Cardiac septum (tissue), 1 donor: ENCODE results near the gene CARD14. TPM values are rescaled to one million over a fixed set of nuclear protein-coding genes. Genes with fewer than 3 reads are reported as not detected.

Experiments
- total RNA-seq: library from RNA; stranded (reverse); fragmentation: NEBNext Ultra II Directional; extraction: Animal tissue kit (Norgen Biotek cat#: 25700); gene quantifications from one replicate; pipeline ENCODE4 v1.2.1, GENCODE V29; 2021
- donor health status: DM: no; HTN: no; CAD: no.

The CARD14 gene
- total RNA-seq, 1 donor from 2014 or later, result not detected

Other genes starting within 250 kb of the CARD14 start
- 17.1 TPM for gene TBC1D16, start 134.2 kb upstream of the CARD14 start, total RNA-seq
- 9.0 TPM for gene CCDC40, start 133.4 kb upstream of the CARD14 start, total RNA-seq
- 47.0 TPM for gene GAA, start 68.4 kb upstream of the CARD14 start, total RNA-seq
- gene EIF4A3, start 22.9 kb upstream of the CARD14 start, total RNA-seq, result 40.9 TPM
- 21.4 TPM for gene SGSH, start 50.3 kb downstream of the CARD14 start, total RNA-seq
- gene SLC26A11, start 50.4 kb downstream of the CARD14 start, total RNA-seq, result 8.3 TPM
- gene RNF213, start 90.8 kb downstream of the CARD14 start, total RNA-seq, result 46.4 TPM
- gene ENDOV, start 245.1 kb downstream of the CARD14 start, total RNA-seq, result 12.8 TPM